Epidermal melanocyte (primary cell): ENCODE data around the gene EP400.
"Not testable (repeated sequence)": the region's sequence is repeated elsewhere in the genome, so short reads cannot be mapped to it uniquely, and the experiment has no call there.

Experiments
- DNase-seq: peaks from one replicate; pipeline ENCODE4 v3.0.0; 2011; ENCODE audit warnings: low spot score; ENCODE audit not compliant: insufficient read length

EP400 gene

GRCh38 chr12:132081423-132081822, 131.7 kb downstream of the EP400 start:
- no peak for DNase-seq

GRCh38 chr12:132083614-132083940, 133.8 kb downstream of the EP400 start:
- no peak for DNase-seq

GRCh38 chr12:132083941-132084620, 134.3 kb downstream of the EP400 start:
- DNase-seq = peak; percentile 99

- DNase-seq = peak; percentile 29
Observed at GRCh38 chr12:132084621-132085290, 135.0 kb downstream of the EP400 start.

- no peak for DNase-seq
Observed at GRCh38 chr12:132085291-132085635, 135.5 kb downstream of the EP400 start.

DNA sequence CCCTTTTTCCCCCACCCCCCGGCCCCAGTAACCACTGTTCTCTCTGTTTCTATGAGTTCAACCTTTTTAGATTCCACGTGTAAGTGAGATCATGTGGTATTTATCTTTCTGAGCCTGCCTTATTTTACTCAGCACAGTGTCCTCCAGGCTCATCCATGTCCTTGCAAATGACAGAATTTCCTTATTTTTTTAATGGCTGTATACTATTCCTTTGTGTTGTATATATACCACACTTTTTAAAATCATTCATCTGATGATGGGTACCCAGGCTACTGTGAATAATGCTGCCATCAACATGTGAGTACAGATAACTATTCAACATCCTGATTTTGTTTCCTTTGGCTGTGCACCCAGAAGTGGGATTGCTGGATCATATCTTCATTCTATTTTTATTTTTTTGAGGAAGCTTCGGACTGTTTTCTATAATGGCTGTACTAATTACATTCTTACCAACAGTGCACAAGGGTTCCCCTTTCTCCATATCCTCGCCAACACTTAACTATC, 139.7 kb downstream of the EP400 start:
- DNase-seq = no peak

DNA sequence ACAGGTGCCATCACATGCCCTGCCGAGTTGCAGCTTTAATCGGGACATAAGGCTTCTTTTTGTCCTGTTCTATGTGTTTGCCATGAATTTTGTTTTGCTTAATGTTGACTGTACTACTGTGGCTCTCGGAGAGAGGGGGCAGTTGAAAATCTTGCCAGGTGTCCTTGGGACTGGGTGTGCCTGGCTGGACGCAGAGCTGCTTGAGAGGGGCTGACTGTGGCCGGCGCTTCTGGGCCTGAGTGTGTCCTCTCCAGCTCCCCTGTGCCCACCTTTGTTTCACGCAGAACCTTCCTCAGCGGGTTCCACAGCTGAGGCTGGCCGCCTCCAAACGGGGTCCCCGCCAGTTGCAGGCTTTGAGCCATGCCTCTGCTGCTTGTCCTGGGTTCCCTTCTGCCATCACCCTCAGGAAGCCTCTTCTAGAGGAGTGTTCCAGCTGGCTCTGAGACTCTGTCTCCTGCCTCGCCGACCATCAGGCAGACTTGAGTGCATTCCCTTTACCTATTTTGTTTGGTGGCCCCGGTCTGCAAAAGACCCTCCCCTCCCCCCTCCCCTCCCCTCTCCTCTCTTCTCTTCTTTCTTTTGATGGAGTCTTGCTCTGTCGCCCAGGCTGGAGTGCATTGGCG, 144.6 kb downstream of the EP400 start:
- no peak for DNase-seq

DNA sequence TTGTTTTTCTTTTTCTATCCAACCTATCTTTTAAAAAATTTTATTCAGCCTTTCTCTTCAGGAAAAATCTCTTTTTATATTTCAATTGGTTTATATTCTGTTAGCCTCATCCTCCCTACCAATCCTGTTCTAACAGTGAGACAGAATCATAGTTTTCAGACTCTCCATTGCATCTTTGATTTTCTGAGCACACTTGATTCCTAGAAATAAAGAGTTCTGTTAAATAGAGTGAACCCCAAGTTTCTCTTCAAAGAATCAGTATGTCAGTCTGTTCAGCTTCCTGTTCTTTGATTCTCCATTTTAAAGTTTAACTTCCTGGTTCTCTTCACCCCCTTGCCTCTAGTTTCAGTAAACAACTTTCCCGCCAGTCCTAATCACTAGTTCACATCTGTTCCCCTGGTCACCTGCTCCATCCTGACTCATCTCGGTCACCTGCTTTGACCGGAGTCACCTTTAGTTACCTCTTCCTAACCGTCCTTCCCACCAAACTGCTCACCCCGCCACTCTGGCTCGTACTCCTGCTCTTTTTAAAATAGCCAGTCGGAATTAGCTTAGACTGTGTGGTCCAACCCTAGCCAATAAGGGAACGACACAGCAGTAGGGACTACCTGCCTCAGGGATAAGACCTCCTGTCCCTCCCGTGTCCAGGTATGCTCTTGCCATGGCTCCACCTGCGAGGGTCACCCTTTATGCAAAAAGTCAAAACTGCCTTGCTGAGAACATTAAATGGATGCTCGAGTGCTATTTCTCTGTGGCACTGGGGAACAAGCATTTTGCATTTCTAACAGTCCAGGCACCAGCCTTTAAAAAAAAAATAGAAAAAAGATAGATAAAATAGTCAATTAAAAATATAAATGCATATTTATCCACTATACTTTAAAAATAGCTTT, 146.0 kb downstream of the EP400 start:
- no peak for DNase-seq

DNA sequence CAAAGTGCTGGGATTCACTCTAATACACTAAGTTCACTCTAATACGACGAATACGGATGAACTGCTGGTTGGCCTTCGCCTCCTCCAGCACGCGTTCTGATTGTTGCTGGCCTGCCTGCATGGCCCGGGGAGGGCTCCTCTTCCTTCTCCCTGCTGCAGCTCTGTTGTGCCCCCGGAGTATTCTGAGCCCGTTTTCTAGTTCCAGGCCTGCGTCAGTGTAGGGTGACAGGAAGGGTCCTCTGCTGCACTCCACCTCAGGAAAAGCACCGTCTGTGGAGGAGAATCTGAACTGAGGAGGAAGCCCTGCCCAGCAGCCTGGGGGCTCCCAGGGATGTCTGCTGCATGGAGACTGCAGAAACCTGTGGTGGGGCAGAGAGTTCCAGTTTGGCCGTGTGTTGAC, 150.0 kb downstream of the EP400 start:
- no peak for DNase-seq

DNA sequence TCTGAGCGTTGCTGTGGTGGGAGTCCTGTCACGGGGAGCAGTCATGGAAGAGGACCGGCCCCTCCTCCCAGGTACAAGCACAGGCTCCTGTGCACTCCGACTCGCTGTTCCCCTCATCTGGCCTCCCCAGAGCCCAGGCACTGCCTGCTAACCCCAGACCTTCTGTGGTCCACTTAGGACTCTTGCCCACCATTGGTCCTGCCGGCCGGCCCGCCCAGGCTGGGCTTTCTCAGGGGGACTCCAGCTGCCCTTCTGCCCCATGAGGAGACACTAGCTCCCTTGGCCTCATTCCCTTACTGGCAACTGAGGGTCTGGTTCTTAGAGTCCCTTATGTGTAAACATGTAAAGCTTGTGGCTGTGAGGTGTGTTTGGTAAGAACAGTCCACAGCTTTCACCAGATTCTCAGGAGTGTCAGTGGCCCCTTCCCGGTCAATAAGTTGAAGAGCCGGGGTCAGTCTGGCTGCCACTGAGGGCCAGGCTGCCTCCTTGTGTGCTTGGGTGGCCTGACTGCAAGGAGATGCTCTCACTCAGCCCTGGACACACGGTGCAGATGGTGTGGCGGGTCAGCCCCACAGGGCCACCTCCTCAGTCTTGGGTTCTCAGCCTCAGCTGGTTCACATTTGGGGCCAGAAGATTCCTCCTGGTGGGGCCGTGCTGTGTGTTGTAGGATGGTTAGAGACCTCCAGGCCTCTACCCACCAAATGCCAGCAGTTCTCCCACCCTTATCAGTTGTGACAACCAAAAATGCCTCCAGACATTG, 150.7 kb downstream of the EP400 start:
- no peak for DNase-seq

GRCh38 chr12:132102297-132102696, 152.6 kb downstream of the EP400 start:
- DNase-seq = no peak

- not testable (repeated sequence) for DNase-seq
Observed at GRCh38 chr12:132103072-132103471, 153.3 kb downstream of the EP400 start.

- no peak for DNase-seq
Observed at GRCh38 chr12:132103542-132104308, 154.0 kb downstream of the EP400 start.

GRCh38 chr12:132105467-132105866, 155.7 kb downstream of the EP400 start:
- DNase-seq = no peak

GRCh38 chr12:132106921-132107320, 157.2 kb downstream of the EP400 start:
- no peak for DNase-seq

DNA sequence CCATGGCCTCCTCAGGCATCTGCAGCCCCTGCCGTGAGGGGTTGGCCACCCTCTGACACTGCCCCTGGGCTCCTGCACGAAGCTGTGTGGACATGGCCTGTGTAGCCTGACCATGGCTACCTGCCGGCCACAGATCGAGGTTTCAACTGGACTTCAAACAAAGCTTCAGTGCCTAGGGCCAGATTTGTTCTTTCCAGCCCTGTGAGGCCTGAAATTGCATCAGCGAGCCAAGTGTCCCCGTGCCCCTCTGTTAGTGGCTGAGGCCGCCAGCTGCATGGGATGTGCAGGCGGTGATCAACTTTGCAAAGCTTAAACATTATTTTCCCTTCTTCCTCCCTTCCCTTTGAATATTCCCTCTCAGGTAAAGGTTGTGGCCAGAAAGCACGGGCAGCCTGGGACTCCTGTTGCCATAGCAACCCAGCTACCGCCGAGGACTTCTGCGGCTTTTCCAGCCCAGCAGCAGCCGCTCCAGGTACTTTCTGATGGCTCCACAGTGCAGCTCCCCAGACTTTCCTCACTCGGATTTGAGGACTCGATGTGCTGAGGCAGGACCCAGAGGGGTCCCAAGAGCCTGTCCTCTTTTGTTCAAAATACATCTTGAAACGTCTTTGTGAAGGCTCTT, 158.6 kb downstream of the EP400 start:
- DNase-seq = no peak

DNA sequence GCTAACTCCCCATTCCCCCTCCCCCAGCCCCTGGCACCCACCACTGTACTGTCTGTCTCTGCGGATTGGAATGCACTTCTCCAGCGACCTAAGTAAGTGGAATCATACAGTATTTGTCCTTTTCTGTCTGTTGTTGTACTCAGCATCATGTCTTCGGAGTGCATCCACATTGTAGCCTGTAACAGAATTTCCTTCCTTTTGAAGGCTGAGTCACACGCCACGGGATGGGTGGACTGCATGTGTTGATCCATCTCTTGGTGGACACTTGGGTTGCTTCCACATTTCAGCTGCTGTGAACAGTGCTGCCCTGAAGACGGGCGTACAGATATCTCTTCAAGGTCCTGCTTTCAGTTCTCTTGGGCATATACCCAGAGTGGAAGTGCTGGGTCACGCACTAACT, 160.0 kb downstream of the EP400 start:
- DNase-seq = no peak

- DNase-seq = no peak
Observed at GRCh38 chr12:132110677-132111076, 160.9 kb downstream of the EP400 start.

- DNase-seq = no peak
Observed at GRCh38 chr12:132111654-132112304, 162.0 kb downstream of the EP400 start.
